Hepatocyte (in vitro differentiated cells): ENCODE data around the gene SATB2. TPM values are rescaled to one million over a fixed set of nuclear protein-coding genes. Genes with fewer than 3 reads are reported as not detected.

Experiments used
- DNase-seq: peaks from one replicate; pipeline ENCODE4 v3.0.0-alpha.2; 2016; ENCODE audit warnings: low spot score
- H2AFZ ChIP-seq: fragments of 200-600 bp; sonication (generic); 2 replicates; pipeline ENCODE4 v1.6.0; 2016; ENCODE audit warnings: antibody characterized with exemption, mild to moderate bottlenecking
- H3K27ac ChIP-seq: fragments of 200-600 bp; sonication (generic); 2 replicates; pipeline ENCODE4 v1.5.1; 2016; ENCODE audit warnings: mild to moderate bottlenecking
- H3K27me3 ChIP-seq: fragments of 200-600 bp; sonication (generic); 2 replicates; pipeline ENCODE4 v1.6.1; 2016
- H3K36me3 ChIP-seq: fragments of 200-600 bp; sonication (generic); replicated peaks from 2 replicates; pipeline ENCODE4 v1.5.1; 2016; ENCODE audit warnings: low read depth; ENCODE audit not compliant: insufficient read depth
- H3K4me1 ChIP-seq: fragments of 200-600 bp; sonication (generic); 2 replicates; pipeline ENCODE4 v1.5.1; 2016; ENCODE audit warnings: mild to moderate bottlenecking, moderate library complexity; ENCODE audit not compliant: insufficient read depth
- H3K4me2 ChIP-seq: fragments of 200-600 bp; sonication (generic); 2 replicates; pipeline ENCODE4 v1.6.0; 2016
- H3K4me3 ChIP-seq: fragments of 200-600 bp; sonication (generic); 2 replicates; pipeline ENCODE4 v1.5.1; 2016; ENCODE audit warnings: mild to moderate bottlenecking
- H3K79me2 ChIP-seq: fragments of 200-600 bp; sonication (generic); 2 replicates; pipeline ENCODE4 v1.6.0; 2017; ENCODE audit warnings: mild to moderate bottlenecking
- H3K9me2 ChIP-seq: fragments of 200-600 bp; sonication (generic); replicated peaks from 2 replicates; pipeline ENCODE4 v1.6.0; 2017; ENCODE audit warnings: mild to moderate bottlenecking; ENCODE audit not compliant: insufficient read depth
- H3K9me3 ChIP-seq: fragments of 200-600 bp; sonication (generic); 2 replicates; pipeline ENCODE4 v1.5.1; 2016; ENCODE audit warnings: low read depth, mild to moderate bottlenecking
- H4K20me1 ChIP-seq: fragments of 200-600 bp; sonication (generic); 2 replicates; pipeline ENCODE4 v1.6.0; 2016; ENCODE audit warnings: mild to moderate bottlenecking; ENCODE audit not compliant: insufficient read depth, poor library complexity, severe bottlenecking
- EZH2 ChIP-seq: fragments of 200-600 bp; sonication (generic); IDR thresholded peaks from 2 replicates; pipeline ENCODE4 v1.6.1; 2016; ENCODE audit warnings: antibody characterized with exemption, mild to moderate bottlenecking, borderline replicate concordance
- EZH2phosphoT487 ChIP-seq: fragments of 200-600 bp; sonication (generic); IDR thresholded peaks from one replicate; pipeline ENCODE4 v1.6.1; 2018; ENCODE audit warnings: antibody characterized with exemption, mild to moderate bottlenecking, low read depth, moderate library complexity; ENCODE audit not compliant: unreplicated experiment, severe bottlenecking
- WGBS: methylation state at CpG from one replicate; pipeline ENCODE4 v1.1.6; 2016; ENCODE audit warnings: low lambda C conversion rate; ENCODE audit errors: missing lambda C conversion rate; 5-methylcytosine and 5-hydroxymethylcytosine counted together
- polyA plus RNA-seq: library from polyadenylated mRNA; unstranded; fragments of >200 nt; fragmentation: Nextera tagmentation; extraction: Ambion mirVana; gene quantifications from 2 replicates; pipeline ENCODE4 v1.2.1, GENCODE V29; 2016
- total RNA-seq: library from RNA; depleted of rRNA; stranded (reverse); fragments of >200 nt; gene quantifications from 2 replicates; pipeline ENCODE4 v1.2.3, GENCODE V29; 2014
- TF ChIP-seq, protein P1 (sequence below): fragments of 200-600 bp; sonication (generic); IDR thresholded peaks from 2 replicates; pipeline ENCODE4 v1.5.1; 2016; ENCODE audit warnings: antibody characterized with exemption, mild to moderate bottlenecking; ENCODE audit not compliant: poor library complexity

Gene SATB2
- total and polyA plus RNA-seq, 2 experiments from 2014 or later, result 1.9 to 8.7 TPM

- H3K36me3 ChIP-seq, result no peaks in the 10 kb centered on the region
- H3K4me3 ChIP-seq, result no peak overlapping the region
- H3K27me3 ChIP-seq, result no peaks in the 10 kb centered on the region
- TF ChIP-seq EZH2 (no peak), EZH2phosphoT487 (no peak)
- TF ChIP-seq, protein P1, sequence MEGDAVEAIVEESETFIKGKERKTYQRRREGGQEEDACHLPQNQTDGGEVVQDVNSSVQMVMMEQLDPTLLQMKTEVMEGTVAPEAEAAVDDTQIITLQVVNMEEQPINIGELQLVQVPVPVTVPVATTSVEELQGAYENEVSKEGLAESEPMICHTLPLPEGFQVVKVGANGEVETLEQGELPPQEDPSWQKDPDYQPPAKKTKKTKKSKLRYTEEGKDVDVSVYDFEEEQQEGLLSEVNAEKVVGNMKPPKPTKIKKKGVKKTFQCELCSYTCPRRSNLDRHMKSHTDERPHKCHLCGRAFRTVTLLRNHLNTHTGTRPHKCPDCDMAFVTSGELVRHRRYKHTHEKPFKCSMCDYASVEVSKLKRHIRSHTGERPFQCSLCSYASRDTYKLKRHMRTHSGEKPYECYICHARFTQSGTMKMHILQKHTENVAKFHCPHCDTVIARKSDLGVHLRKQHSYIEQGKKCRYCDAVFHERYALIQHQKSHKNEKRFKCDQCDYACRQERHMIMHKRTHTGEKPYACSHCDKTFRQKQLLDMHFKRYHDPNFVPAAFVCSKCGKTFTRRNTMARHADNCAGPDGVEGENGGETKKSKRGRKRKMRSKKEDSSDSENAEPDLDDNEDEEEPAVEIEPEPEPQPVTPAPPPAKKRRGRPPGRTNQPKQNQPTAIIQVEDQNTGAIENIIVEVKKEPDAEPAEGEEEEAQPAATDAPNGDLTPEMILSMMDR, result no peak
- H3K79me2 ChIP-seq, result no peaks in the 10 kb centered on the region
- H3K4me1 ChIP-seq, result peaks cover 3% of the 10 kb centered on the region
- H3K4me2 ChIP-seq, result no peak overlapping the region
- H3K27ac ChIP-seq, result no peak overlapping the region
- 91% methylated on average over 3 of the region's 3 CpGs for WGBS
- no peak overlapping the region for H2AFZ ChIP-seq
- no peaks in the 10 kb centered on the region for H4K20me1 ChIP-seq
- no peaks in the 10 kb centered on the region for H3K9me2 ChIP-seq
- no peak for DNase-seq
- H3K9me3 ChIP-seq, result no peaks in the 10 kb centered on the region
Observed at GRCh38 chr2:199306116-199306515, 151.6 kb downstream of the SATB2 start.

DNA sequence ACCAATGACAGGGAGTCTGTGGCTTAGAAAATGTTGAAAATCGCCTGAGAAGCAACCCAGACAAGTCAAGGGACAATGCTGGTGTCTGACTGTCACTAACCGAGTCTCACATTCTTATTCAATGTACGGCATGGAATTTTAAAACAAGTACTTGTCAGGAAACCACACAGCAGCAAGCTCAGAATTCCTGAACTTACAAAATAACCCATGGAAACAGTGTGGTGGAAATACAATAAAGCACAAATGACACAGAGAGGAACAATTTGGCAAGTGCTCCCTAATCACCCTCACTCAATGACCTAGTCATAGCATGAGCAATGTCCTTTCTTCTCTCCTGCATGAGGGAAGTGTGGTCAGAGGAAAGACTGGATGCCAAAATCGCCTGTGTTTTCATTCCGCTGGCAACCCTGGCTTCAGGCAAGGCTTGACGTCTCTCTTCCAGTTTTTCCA lies 154.0 kb downstream of the SATB2 start:
- Histone ChIP-seq H3K27ac (no peak overlapping the region), H4K20me1 (no peaks in the 10 kb centered on the region), H3K4me1 (peaks cover 3% of the 10 kb centered on the region), H3K9me3 (no peaks in the 10 kb centered on the region), H3K4me2 (no peak overlapping the region), H3K4me3 (no peak overlapping the region), H3K9me2 (no peaks in the 10 kb centered on the region), H3K79me2 (no peaks in the 10 kb centered on the region), H2AFZ (no peak overlapping the region), H3K36me3 (no peaks in the 10 kb centered on the region), H3K27me3 (no peaks in the 10 kb centered on the region)
- no peak for DNase-seq
- 94% methylated on average over 6 of the region's 6 CpGs for WGBS
- TF ChIP-seq, protein P1, result no peak
- TF ChIP-seq EZH2phosphoT487, result no peak
- TF ChIP-seq EZH2, result no peak

DNA sequence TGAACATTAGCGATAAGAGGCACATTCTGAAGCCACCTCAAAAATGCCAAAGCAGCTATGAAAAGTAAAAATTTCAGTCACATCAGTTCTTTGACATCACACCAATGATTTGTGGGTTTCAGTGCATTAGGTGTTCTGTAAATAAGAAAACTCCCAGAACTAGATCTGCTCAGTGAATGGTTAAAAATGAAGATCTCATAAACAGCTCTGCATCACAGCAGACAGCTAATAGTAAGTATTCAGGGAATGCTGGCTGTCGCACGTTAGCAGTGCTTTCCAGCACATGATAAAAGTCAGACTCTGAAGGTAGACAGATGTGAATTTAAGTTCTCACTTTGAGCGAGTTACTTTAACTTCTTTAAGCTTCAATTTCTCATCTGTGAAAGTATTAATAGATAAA lies 154.9 kb downstream of the SATB2 start:
- no peak overlapping the region for H3K4me3 ChIP-seq
- DNase-seq, result no peak
- H3K27ac ChIP-seq, result no peak overlapping the region
- WGBS, result 52% methylated on average over 4 of the region's 4 CpGs
- no peaks in the 10 kb centered on the region for H4K20me1 ChIP-seq
- H3K9me2 ChIP-seq, result no peaks in the 10 kb centered on the region
- H2AFZ ChIP-seq, result no peak overlapping the region
- TF ChIP-seq EZH2, result no peak
- no peak for TF ChIP-seq EZH2phosphoT487
- TF ChIP-seq, protein P1, result no peak
- peaks cover 3% of the 10 kb centered on the region for H3K4me1 ChIP-seq
- no peaks in the 10 kb centered on the region for H3K27me3 ChIP-seq
- H3K4me2 ChIP-seq, result no peak overlapping the region
- no peaks in the 10 kb centered on the region for H3K79me2 ChIP-seq
- no peaks in the 10 kb centered on the region for H3K36me3 ChIP-seq
- H3K9me3 ChIP-seq, result no peaks in the 10 kb centered on the region

DNA sequence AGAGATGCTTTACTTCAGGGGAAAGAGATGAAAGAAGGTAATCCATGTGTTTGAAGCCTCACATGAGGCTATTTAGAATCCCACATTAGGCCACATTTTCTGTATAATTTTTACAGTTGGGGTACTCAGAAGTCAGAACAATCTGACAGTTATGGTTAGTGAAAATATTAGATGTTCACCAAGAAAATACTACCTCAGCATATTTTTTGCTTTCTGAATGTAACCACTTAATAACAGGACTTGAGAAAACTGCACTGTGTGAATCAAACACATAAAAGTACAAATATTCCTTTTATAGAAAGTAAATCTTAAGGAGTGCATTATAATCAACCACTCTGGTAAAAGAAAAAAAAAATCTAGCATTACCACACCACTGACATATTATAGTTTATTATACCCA lies 169.3 kb downstream of the SATB2 start:
- no peaks in the 10 kb centered on the region for H3K27me3 ChIP-seq
- TF ChIP-seq EZH2, result no peak
- TF ChIP-seq, protein P1, result no peak
- no peak for TF ChIP-seq EZH2phosphoT487
- H3K4me1 ChIP-seq, result no peaks in the 10 kb centered on the region
- no peak overlapping the region for H3K4me3 ChIP-seq
- no peaks in the 10 kb centered on the region for H3K79me2 ChIP-seq
- H3K9me3 ChIP-seq, result no peaks in the 10 kb centered on the region
- no peak overlapping the region for H2AFZ ChIP-seq
- H3K36me3 ChIP-seq, result no peaks in the 10 kb centered on the region
- no peak overlapping the region for H3K27ac ChIP-seq
- H3K9me2 ChIP-seq, result no peaks in the 10 kb centered on the region
- H3K4me2 ChIP-seq, result no peak overlapping the region
- DNase-seq, result no peak
- H4K20me1 ChIP-seq, result no peaks in the 10 kb centered on the region
